Mononuclear cell (primary cell): ENCODE measurements around the gene ATP1B1. TPM values are rescaled to one million over a fixed set of nuclear protein-coding genes. Genes with fewer than 3 reads are reported as not detected.
A peak's percentile ranks its signal among the peaks of the same experiment; 100 is the strongest.

Source experiments
- H3K27me3 ChIP-seq: 2 replicates; pipeline ENCODE4 v1.6.0; 2011; ENCODE audit warnings: low read length, control low read depth; ENCODE audit not compliant: insufficient read depth
- H3K4me1 ChIP-seq: 2 replicates; pipeline ENCODE4 v1.5.1; 2011; ENCODE audit warnings: mild to moderate bottlenecking, low read length, control low read depth; ENCODE audit not compliant: insufficient read depth
- H3K4me3 ChIP-seq: 2 replicates; pipeline ENCODE4 v1.5.1; 2011; ENCODE audit warnings: mild to moderate bottlenecking, low read length, moderate library complexity
- H3K9me3 ChIP-seq: 2 replicates; pipeline ENCODE4 v1.5.1; 2011; ENCODE audit warnings: low read depth, mild to moderate bottlenecking, control low read depth, low read length
- total RNA-seq: library from RNA; depleted of rRNA; stranded (reverse); fragments of >200 nt; gene quantifications from one replicate; pipeline ENCODE4 v1.2.3, GENCODE V29; 2012

ATP1B1 gene
- total RNA-seq, 1 donor = 4.7 TPM

DNA sequence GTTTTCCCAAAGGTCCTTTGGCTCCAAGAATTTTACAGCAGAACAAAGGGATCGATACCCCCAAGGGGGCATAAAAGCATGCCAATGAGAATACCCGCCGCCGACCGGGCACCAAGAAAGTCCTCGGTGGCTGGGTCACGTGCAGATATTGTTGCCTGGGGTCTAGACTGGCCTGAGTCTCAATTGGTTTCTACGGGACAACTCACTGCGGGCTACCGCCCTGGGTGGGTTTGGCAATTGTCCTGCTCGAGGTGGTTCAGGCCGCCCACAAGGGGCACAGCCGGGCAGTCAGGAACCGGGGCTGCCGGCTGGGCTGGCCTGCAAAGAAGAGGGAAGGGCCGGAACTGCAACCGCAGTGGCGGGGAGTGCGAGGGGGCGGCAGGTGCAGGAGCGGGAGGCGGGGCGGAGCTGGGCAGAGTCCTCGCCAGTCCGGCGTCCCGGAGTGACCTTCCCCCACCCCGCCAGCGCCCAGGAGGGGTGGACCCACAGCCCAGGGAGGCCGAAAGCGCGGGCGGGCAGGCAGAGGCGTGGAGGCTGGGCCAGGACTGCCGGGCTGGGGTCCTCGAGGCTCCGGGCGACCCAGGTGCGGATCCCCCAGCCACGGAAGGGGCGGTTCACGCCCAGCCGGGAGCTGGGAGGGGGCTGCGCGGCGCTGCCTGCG is 926 bp upstream of the ATP1B1 start:
- H3K4me3 ChIP-seq = peak overlapping the region; percentile 52

DNA sequence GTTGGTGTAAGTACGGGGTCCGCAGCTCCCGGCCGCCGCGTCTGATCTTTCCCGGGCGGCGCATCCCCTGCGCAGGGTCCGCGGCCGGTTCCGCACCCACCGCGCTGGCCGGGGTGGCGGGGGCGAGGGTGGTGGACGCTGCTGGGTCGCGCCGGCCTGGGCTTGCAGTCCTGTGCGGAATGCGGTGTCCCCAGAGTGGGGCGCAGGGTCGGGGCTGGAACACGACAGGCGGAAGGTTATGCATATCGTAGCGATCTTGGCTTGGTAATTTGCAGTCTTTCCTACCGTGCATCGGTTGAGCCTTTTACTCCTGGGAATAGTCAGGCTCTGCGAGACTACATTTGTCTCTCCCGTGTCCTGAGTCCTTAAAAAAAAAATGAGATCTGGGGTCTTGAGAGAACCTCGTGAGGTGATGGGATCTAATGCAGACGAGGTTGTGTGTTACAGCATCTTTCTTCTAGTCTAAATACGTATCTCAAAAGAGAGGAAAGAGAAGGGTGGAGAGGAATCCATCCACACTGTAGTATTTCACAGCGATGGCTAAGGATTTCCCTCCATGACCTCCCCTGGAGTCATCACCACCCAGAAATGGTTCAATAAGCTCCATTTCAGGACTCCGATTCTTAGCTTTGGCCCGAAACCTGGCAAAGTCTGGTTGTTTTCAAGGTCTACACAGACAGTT is 572 bp downstream of the ATP1B1 start:
- H3K27me3 ChIP-seq = peaks cover 35% of the 10 kb centered on the region
- H3K4me3 ChIP-seq = peak overlapping the region; percentile 52
- no peaks in the 10 kb centered on the region for H3K9me3 ChIP-seq
- H3K4me1 ChIP-seq = peaks cover 60% of the 10 kb centered on the region

More for the DNA sequence above, 926 bp upstream of the ATP1B1 start:
- Histone ChIP-seq H3K9me3 (no peaks in the 10 kb centered on the region), H3K27me3 (peaks cover 35% of the 10 kb centered on the region), H3K4me1 (peaks cover 45% of the 10 kb centered on the region)

DNA sequence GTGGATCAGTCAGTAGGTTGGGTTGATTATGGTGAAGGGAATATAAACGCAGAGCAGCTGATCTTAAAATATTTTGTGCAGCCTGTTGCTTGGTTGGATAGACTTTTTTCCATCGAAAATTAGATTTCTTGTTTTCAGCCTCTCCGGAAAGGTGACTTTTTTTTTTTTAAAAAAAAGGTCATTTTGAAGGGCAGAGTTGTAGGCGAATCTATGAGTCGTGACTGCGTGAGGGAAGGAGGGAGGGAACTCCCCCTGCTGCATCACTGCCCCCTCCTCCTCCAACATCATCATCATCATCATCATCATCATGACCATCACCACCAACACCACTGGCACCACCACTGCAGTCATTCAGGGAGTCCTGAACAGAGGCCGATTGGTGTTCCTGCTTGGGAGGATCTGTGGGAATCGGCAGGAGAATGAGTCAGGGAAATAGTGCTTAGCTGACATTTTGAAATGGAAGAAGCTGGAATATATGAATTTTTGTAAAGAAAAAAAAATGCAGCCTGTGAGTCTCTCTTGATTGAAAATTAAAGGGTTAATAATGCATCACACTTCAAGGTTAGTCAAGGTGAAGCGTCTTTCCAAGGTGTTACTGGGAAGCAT is 1.2 kb downstream of the ATP1B1 start:
- Histone ChIP-seq H3K27me3 (peaks cover 35% of the 10 kb centered on the region), H3K9me3 (no peaks in the 10 kb centered on the region), H3K4me1 (peaks cover 65% of the 10 kb centered on the region), H3K4me3 (peak overlapping the region; percentile 52)

DNA sequence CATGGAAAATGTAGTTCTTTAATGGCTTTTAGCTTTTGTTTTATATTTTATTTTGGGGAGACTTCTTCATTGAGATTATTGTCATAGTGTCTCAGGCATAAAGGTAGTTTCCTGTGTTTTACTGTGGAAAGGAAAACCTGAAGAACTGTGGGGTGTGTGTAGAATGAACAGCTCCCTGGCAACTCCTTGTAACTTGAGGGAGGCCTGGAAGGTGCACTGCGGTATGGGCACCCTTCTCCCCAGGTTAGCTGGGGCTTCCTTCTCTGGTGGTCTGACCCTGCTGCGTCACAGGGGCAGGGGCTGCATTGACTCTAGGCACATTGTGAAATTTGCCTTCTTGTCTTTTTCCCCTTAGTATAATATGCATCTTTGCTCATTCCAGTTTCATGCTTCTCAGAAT is 1.7 kb downstream of the ATP1B1 start:
- Histone ChIP-seq H3K4me1 (peaks cover 65% of the 10 kb centered on the region), H3K9me3 (no peaks in the 10 kb centered on the region), H3K4me3 (no peak overlapping the region), H3K27me3 (peaks cover 35% of the 10 kb centered on the region)

DNA sequence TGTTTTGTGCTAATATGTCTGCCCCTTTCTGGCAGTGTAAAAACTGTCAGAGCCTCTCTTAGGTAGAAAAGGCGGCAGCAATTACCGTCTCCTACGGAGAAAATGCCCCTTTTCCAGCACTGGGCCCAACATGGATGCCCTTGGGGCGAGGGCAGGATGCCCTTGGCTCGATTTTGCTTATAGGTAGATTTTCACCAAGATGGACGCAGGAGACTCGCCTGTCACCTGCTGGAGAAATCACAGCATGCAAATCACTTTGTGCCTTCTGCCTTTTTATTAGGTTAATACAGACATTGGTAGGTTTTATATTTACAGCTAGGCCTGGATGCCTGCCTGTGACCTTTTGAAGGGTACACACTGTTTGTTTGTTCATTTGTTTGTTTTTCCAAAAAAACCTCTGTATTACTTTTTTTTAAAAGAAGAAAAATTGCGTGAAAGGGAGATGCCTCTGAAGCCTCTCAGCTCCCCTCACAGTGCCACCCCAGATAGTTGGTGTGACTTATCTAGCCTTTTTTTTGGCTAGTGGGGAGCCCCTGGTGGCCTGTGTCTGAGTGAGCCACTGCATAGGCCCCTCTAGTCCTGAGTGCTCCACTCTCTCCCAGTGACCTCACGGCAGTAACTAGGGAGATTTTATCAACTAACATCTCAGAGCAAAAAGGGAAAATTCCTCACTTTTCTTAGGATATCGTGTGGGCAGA is 2.5 kb downstream of the ATP1B1 start:
- Histone ChIP-seq H3K27me3 (peaks cover 29% of the 10 kb centered on the region), H3K4me1 (peaks cover 65% of the 10 kb centered on the region), H3K4me3 (no peak overlapping the region), H3K9me3 (no peaks in the 10 kb centered on the region)

DNA sequence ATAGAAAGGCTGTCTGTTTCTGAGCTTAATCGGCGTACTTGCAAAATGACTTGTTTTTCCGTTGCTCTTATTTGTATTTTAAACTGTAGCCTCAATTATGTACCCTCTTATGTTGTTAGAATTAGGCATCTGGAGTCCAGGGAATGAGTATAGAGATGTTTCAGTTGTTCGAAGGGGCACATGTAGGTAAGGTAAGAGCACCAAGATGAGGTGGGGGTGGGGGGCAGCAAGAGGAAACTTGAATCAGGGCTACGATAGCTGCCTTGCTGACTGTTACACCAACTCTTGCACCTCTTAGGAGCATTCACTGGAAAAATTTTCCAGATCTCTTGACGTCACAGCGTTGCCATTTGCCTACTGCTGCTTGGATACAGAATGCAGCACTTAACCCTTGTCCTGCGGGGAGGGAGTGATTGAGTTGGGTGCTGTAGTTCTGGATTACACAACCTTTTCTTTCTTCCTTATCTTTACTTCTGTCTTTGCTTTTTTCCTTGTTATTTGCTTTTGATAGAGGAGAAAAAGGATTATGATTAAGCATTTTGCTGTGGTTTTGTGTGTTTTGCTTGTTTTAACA is 3.2 kb downstream of the ATP1B1 start:
- H3K4me3 ChIP-seq = no peak overlapping the region

DNA sequence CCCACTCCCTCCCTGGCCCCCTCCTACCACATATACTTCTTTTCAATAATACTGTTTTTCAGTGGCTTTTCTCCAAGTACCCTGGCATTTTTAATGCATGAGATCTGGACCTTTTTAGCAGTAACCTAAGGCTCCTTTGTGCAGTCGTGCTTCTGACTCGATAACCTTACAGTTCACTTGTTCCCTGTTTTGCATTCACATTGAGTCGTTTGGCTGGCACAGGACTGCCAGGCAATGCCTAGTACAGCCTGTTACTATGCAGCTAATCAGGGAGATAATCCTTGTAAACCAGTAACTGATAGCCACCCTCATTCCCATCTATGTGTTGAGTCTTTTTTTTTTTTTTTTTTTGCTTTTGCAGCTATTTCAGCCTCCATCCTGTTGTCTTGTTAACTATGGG is 3.7 kb downstream of the ATP1B1 start:
- Histone ChIP-seq H3K27me3 (peaks cover 19% of the 10 kb centered on the region), H3K4me3 (no peak overlapping the region), H3K9me3 (no peaks in the 10 kb centered on the region), H3K4me1 (peaks cover 64% of the 10 kb centered on the region)

More for the DNA sequence above, 3.2 kb downstream of the ATP1B1 start:
- Histone ChIP-seq H3K9me3 (no peaks in the 10 kb centered on the region), H3K27me3 (peaks cover 25% of the 10 kb centered on the region), H3K4me1 (peaks cover 65% of the 10 kb centered on the region)

DNA sequence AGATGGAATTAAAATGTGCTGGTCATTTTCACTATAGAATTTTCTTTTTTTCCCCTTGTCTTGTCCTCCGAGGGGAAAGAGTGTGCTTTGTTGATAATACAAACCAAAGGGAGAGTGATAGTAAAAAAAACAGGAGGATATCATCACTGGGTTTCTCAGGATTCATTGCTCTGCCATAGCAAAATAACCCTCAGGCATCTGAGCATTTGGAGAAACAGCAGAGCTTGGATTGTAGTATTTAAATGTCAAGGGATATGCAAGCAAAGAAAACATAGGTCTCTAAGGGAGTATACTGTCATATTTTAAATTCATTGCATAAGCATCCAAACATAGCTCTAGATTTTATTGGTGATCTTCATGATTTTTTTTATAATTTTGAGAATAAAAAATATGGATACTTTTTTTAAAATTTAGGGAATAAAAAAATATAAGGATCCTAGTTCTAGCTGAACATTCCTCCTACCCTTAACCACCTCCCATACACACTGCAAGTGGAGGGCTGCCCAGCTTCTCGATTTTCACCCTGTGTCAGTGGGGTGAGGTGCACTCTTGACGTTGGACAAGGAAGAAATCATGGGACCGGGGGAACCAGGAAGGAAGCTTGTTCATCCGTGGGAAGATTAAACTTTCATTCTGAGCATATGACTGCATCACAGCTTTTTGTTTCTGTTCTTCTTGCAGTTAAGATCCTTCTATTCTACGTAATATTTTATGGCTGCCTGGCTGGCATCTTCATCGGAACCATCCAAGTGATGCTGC is 4.4 kb downstream of the ATP1B1 start:
- Histone ChIP-seq H3K4me1 (peaks cover 61% of the 10 kb centered on the region), H3K27me3 (peaks cover 17% of the 10 kb centered on the region), H3K9me3 (no peaks in the 10 kb centered on the region), H3K4me3 (no peak overlapping the region)

DNA sequence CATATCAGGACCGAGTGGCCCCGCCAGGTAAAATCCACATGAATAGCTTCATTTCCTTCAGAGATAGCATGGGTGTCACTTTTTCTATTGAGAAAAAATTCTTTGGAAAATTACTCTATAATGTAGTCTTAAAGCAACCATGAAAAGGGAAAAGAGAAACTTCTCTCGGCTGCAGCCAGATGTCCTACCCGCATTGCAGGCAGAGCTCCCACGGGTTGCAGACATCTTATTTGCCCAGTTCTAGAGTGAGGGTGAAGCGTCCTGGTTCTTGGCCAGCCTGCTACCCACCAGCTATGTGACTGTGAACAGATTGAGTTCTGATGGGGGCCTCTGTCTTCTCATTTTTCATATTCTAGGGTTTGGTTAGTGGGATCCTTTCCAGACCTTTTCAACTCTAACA is 5.0 kb downstream of the ATP1B1 start:
- Histone ChIP-seq H3K9me3 (no peaks in the 10 kb centered on the region), H3K4me3 (no peak overlapping the region), H3K27me3 (peaks cover 17% of the 10 kb centered on the region), H3K4me1 (peaks cover 67% of the 10 kb centered on the region)

DNA sequence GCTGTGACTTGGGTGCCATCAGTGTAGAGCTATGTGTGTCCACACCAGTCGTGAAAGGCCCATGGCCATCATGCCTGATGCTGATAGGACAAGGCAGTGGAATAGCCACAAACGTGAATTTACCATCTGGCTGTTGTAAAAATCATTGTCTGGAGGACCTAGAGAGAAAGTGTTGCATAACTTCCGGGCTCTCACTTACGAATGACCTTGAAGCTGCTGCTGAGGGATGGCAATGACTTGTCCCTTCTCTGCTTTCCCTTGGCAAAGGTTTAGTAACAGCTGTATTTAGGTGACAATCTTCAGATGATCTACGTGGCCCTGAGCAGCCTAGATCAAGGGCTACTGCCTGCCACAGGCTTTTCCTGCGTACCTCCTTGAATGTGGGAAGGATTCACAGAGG is 5.8 kb downstream of the ATP1B1 start:
- H3K9me3 ChIP-seq = no peaks in the 10 kb centered on the region
- peaks cover 66% of the 10 kb centered on the region for H3K4me1 ChIP-seq
- H3K4me3 ChIP-seq = no peak overlapping the region
- peaks cover 11% of the 10 kb centered on the region for H3K27me3 ChIP-seq

DNA sequence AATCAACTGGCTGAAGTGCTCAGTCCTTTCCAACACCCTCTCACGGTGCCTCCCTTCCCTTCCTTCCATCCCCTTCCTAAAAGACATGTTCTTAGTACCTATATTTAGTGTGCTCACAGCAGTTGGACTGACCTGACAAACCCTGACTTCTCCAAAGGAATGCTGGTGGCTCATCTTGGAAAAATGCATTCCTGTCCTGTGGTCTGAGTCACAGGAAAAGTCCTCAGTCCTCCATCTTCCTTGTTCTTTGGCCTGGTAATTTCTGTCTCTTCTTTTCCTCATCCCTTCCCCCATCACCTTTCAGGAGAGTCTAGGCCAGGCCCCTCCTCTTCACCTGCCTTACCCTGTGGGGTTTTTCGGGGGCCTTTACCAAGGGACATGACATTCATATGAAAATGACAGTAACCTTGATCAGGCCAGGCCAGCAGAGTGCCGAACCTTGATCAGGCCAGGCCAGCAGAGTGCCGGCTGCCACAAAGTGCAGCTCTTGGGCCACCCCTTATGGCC is 7.2 kb downstream of the ATP1B1 start:
- H3K27me3 ChIP-seq = no peaks in the 10 kb centered on the region
- peaks cover 54% of the 10 kb centered on the region for H3K4me1 ChIP-seq
- H3K4me3 ChIP-seq = no peak overlapping the region
- H3K9me3 ChIP-seq = no peaks in the 10 kb centered on the region

DNA sequence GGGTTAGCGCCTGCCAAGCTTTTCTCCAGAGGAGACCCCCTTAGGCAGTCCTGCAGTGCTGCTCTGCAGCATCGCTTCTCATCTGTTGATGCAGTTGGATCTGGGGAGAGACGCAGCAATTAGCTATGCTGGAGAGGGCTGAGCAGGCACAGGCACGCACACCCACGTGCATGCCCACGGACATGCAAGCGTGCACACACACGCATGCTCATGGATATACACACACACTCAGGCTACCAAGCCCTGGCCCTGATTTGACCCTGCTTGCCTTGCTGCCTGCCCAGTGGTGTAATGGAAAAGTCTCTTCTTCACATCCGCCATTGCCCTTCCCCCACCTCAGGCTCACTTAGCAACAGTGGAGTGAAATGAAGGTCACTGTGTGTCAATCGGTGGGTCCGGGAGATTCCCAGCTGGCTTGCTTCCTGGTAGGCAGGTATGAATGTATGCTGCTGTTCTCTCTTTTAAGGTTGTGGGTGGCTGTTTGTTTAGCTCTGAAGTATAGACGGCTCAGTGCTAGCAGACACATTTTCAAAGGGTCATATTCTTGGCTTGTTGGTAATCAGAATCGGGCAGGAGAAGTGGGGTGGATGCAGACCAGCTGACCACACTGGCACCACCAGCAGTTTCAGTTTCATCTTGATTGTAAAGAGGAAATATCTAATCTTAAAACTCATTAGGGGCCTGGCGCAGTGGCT is 9.5 kb downstream of the ATP1B1 start:
- no peaks in the 10 kb centered on the region for H3K9me3 ChIP-seq
- peaks cover 30% of the 10 kb centered on the region for H3K4me1 ChIP-seq
- H3K4me3 ChIP-seq = no peak overlapping the region
- no peaks in the 10 kb centered on the region for H3K27me3 ChIP-seq

DNA sequence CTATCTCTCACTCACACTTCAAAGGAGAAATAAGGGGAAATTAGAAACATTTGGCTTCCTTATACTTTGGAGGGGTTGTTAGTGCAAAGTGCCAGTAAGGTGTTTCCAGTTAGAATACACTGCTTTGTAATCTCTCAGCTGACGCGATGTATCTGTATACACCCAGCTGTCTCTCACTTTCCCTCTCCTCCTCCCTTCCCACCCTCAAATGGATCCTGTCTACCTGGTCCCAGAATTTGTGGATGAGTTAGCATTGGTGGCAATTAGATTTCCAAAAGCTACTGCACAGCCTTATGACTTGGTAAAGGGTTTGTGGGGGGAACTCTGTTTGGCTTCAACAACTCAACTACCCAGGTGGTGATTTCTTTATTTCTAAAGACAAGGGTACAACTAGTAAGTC is 10.5 kb downstream of the ATP1B1 start:
- Histone ChIP-seq H3K9me3 (no peaks in the 10 kb centered on the region), H3K27me3 (no peaks in the 10 kb centered on the region), H3K4me3 (no peak overlapping the region), H3K4me1 (peaks cover 21% of the 10 kb centered on the region)

DNA sequence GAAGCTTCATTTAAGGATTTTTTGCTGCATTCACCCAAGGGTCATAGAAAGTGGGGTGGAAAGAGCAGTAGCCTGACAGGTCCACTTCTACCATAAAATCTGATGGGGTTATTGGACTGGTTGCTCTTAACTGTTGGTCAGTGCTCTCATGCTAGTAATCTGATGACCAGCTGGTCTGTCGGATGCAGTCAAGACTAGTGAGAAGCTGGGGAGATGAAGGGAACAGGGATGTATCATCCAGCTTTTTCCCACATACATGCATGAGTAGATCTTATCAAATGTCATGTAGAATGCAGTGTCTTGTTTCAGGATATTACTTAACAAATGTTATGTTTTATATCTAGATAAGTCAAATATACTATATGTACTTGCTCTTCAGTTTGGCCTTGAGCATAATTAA is 11.1 kb downstream of the ATP1B1 start:
- H3K9me3 ChIP-seq = no peaks in the 10 kb centered on the region
- no peaks in the 10 kb centered on the region for H3K27me3 ChIP-seq
- peaks cover 15% of the 10 kb centered on the region for H3K4me1 ChIP-seq
- H3K4me3 ChIP-seq = no peak overlapping the region
